GM12875 (cell line): ENCODE results near the gene GRB14.
A peak's percentile ranks its signal among the peaks of the same experiment; 100 is the strongest.

Source experiments
- H3K4me3 ChIP-seq: one replicate; pipeline ENCODE4 v1.5.1; 2011; ENCODE audit warnings: low read depth, low read length, control low read depth
- TF ChIP-seq, protein P1 (sequence below): IDR thresholded peaks from 2 replicates; pipeline ENCODE4 v1.5.1; 2011; ENCODE audit warnings: low read depth, mild to moderate bottlenecking, control low read depth, inconsistent platforms, low read length, moderate library complexity, borderline replicate concordance; ENCODE audit not compliant: insufficient read depth

GRB14 gene

GRCh38 chr2:164504253-164504652, 117.0 kb downstream of the GRB14 start:
- H3K4me3 ChIP-seq, result no peak overlapping the region
- TF ChIP-seq, protein P1, sequence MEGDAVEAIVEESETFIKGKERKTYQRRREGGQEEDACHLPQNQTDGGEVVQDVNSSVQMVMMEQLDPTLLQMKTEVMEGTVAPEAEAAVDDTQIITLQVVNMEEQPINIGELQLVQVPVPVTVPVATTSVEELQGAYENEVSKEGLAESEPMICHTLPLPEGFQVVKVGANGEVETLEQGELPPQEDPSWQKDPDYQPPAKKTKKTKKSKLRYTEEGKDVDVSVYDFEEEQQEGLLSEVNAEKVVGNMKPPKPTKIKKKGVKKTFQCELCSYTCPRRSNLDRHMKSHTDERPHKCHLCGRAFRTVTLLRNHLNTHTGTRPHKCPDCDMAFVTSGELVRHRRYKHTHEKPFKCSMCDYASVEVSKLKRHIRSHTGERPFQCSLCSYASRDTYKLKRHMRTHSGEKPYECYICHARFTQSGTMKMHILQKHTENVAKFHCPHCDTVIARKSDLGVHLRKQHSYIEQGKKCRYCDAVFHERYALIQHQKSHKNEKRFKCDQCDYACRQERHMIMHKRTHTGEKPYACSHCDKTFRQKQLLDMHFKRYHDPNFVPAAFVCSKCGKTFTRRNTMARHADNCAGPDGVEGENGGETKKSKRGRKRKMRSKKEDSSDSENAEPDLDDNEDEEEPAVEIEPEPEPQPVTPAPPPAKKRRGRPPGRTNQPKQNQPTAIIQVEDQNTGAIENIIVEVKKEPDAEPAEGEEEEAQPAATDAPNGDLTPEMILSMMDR, result peak; percentile 38; the same call in 1 of the 2 replicates

DNA sequence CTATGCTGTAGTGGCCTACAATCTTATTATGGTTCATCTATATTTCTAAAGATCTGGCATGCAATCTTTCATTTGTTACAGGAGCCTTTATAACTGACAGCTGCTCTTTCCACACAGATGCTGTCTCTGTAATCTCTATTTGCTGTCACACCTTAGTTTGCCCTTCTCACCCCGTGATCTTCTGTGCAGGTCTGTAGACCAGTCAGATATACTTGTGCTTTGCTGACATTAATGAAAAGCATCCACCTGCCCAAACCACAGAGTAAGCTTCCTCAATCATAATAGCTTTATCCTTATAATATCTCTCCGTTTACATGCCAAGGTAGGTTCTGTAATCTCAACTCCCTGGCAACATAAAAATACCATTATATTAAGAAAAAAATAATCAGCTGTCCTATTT, 122.4 kb downstream of the GRB14 start:
- no peak overlapping the region for H3K4me3 ChIP-seq
- TF ChIP-seq, protein P1, result no peak

DNA sequence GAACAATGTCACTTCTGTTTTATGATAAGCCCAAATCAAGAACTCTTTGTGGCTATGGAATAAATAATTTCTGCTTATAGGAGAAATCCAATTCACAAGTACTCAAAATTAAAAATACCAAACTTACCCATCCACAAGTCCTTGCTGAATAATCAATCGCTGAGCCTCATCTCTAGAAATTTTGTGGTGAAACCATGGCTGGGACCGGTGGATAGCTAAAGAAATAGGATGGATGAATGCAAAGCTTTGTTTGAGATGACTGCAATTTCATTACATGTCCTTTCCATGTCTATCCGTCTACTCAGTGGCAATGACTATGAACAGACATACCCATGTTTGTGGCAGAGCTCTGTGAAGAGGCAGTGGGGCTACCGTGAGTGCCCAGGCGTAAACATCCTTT, 124.4 kb downstream of the GRB14 start:
- TF ChIP-seq, protein P1, result no peak

GRCh38 chr2:164496421-164496820, 124.9 kb downstream of the GRB14 start:
- TF ChIP-seq, protein P1, result no peak
- no peak overlapping the region for H3K4me3 ChIP-seq

More for the DNA sequence above, 124.4 kb downstream of the GRB14 start:
- no peak overlapping the region for H3K4me3 ChIP-seq

- no peak overlapping the region for H3K4me3 ChIP-seq
- TF ChIP-seq, protein P1, result no peak
These were observed 125.6 kb downstream of the GRB14 start for GRCh38 chr2:164495491-164496223.

DNA sequence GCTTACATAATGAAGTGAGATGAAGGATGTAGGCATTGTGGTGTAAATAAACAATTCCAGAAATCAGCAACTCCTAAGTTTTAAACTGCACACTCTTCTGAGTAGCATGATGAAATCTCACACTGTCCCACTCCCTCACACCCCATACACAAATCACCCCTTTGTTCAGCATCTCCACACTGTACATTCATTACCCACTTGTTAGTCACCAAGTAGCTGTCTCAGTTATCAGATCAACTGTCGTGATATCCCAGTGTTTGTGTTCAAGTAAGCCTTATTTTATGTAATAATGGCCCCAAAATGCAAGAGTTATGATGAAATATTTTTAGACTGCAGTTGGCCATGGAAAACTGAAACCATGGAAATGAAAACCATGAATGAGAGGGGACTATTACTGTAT, 135.7 kb downstream of the GRB14 start:
- no peak overlapping the region for H3K4me3 ChIP-seq
- TF ChIP-seq, protein P1, result no peak

- no peak overlapping the region for H3K4me3 ChIP-seq
- TF ChIP-seq, protein P1, result no peak
These were observed 141.8 kb downstream of the GRB14 start for GRCh38 chr2:164479460-164479859.
